Adrenal gland (tissue), 12 donors: ENCODE results near the gene IKZF3. TPM values are rescaled to one million over a fixed set of nuclear protein-coding genes. Genes with fewer than 3 reads are reported as not detected.

ENCODE experiments used
- DNase-seq, 7 donors: peaks; one replicate each; pipeline ENCODE4 v3.0.0-alpha.2; 2019 to 2020
- H3K27ac ChIP-seq, 5 donors: fragments of 200-600 bp; sonication (generic) in 4 of 5; 1 replicate in 3 of 5; 2 replicates in 2 of 5; pipeline versions ENCODE4 v1.5.1 to v1.8.0; 2016 to 2020; ENCODE audit warnings: mild to moderate bottlenecking in 1 of 5
- H3K27me3 ChIP-seq: fragments of 200-600 bp; 2 replicates; pipeline ENCODE4 v1.8.0; 2021
- H3K36me3 ChIP-seq, 2 donors: fragments of 200-600 bp; replicated peaks in 1 of 2; 1 replicate in 1 of 2; 2 replicates in 1 of 2; pipeline versions ENCODE4 v1.5.1 to v1.8.0; 2018 to 2022
- H3K4me1 ChIP-seq, 2 donors: fragments of 200-600 bp; replicated peaks in 1 of 2; 1 replicate in 1 of 2; 2 replicates in 1 of 2; pipeline versions ENCODE4 v1.5.1 to v1.8.0; 2018 to 2021
- H3K4me3 ChIP-seq, 4 donors: fragments of 200-600 bp; sonication (generic) in 3 of 4; one replicate each; pipeline ENCODE4 v1.5.1; 2016 to 2018
- H3K9me3 ChIP-seq, 3 donors: fragments of 200-600 bp; sonication (generic) in 1 of 3; replicated peaks in 1 of 3; 1 replicate in 2 of 3; 2 replicates in 1 of 3; pipeline versions ENCODE4 v1.5.1 to v1.8.0; 2016 to 2021
- POLR2A ChIP-seq, 2 donors: fragments of 450-650 bp; IDR thresholded peaks; one replicate each; pipeline ENCODE4 v1.6.1; 2017; ENCODE audit warnings: antibody characterized with exemption in 2 of 2, mild to moderate bottlenecking in 2 of 2, moderate library complexity in 1 of 2
- WGBS, 4 donors: extraction: QIAGEN DNeasy Blood & Tissue Kit in 2 of 4; methylation state at CpG; one replicate each; pipeline versions ENCODE4 v1.1.5 to v1.1.7; 2013 to 2017; 5-methylcytosine and 5-hydroxymethylcytosine counted together
- intact Hi-C, 2 donors: fragments of 100-400 bp; cut with DNase I; formaldehyde crosslinking; loops; one replicate each; pipeline versions ENCODE4 v1.14.1 to v1.15.0; 2022 to 2023
- polyA plus RNA-seq, 3 donors: library from polyadenylated mRNA; stranded (reverse); fragments of 200-250 nt in 2 of 3; fragments of 350-450 nt in 1 of 3; fragmentation: Illumina TruSeq in 1 of 3; extraction: RNeasy Lipid Tissue Mini Kit (QIAGEN cat#74804) in 1 of 3; gene quantifications; one replicate each; pipeline ENCODE4 v1.2.3, GENCODE V29; 2013 to 2014
- total RNA-seq, 9 donors: library from RNA; depleted of rRNA in 4 of 9; stranded (reverse); fragments of >200 nt in 4 of 9; fragments of 120-200 nt in 1 of 9; fragmentation: NEBNext Ultra II Directional in 1 of 9; extraction: Animal tissue kit (Norgen Biotek cat#: 25700) in 1 of 9; gene quantifications; one replicate each; pipeline versions ENCODE4 v1.1.0 to v1.2.4, GENCODE V29; 2013 to 2023
- TF ChIP-seq, protein P1 (sequence below), 6 experiments: fragments of 450-650 bp in 4 of 6; fragments of 200-600 bp in 2 of 6; sonication (generic) in 1 of 6; IDR thresholded peaks; 1 replicate in 5 of 6; 2 replicates in 1 of 6; pipeline versions ENCODE4 v1.5.1 to v1.8.0; 2016 to 2021; ENCODE audit warnings: antibody characterized with exemption in 6 of 6, mild to moderate bottlenecking in 2 of 6, moderate library complexity in 1 of 6
- donor health status: healthy with polysubstance abuse.
- donor health status: Bipolar disorder and iron deficiency.
- donor health status: DM: yes; HTN: yes; CAD: no.
- donor health status: DM: no; HTN: no; CAD: no.
- donor health status: DM: no; HTN: no; CAD: no.
- donor health status: DM: yes; HTN: yes; CAD: no.

The IKZF3 gene
- total and polyA plus RNA-seq, 12 donors, result 0.06 to 3.6 (median 0.86) TPM

DNA sequence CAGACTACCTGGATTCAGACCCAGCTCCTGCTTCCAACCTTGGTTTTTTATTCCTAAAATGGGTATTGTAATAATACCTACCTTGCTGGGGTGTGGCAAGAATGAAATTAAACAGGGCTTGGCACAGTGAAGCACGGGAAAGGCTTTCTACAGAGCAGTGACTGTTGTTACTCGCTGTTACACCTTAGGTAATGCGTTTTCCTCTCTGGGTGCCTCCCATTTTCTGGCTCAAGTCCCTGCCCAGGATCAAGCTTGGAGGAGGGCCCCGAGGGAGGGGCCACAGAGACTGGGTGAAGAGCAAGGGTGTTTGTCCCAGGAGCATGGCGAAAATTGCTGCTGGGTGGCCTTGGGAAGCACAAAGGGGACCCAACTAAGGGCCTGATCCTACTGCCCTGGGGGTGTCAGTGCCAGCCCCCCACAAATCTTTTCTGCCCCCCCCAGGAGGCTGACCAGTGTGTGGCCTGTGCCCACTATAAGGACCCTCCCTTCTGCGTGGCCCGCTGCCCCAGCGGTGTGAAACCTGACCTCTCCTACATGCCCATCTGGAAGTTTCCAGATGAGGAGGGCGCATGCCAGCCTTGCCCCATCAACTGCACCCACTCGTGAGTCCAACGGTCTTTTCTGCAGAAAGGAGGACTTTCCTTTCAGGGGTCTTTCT lies 147.1 kb downstream of the IKZF3 start:
- no peaks in the 10 kb centered on the region for H3K36me3 ChIP-seq
- TF ChIP-seq, protein P1, sequence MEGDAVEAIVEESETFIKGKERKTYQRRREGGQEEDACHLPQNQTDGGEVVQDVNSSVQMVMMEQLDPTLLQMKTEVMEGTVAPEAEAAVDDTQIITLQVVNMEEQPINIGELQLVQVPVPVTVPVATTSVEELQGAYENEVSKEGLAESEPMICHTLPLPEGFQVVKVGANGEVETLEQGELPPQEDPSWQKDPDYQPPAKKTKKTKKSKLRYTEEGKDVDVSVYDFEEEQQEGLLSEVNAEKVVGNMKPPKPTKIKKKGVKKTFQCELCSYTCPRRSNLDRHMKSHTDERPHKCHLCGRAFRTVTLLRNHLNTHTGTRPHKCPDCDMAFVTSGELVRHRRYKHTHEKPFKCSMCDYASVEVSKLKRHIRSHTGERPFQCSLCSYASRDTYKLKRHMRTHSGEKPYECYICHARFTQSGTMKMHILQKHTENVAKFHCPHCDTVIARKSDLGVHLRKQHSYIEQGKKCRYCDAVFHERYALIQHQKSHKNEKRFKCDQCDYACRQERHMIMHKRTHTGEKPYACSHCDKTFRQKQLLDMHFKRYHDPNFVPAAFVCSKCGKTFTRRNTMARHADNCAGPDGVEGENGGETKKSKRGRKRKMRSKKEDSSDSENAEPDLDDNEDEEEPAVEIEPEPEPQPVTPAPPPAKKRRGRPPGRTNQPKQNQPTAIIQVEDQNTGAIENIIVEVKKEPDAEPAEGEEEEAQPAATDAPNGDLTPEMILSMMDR (IDR thresholded peaks at IDR 0.05), result no peak
- no peak for TF ChIP-seq POLR2A (IDR thresholded peaks at IDR 0.05)
- H3K4me1 ChIP-seq, result no peaks in the 10 kb centered on the region
- intact Hi-C loops, result no loop called here
- H3K27ac ChIP-seq, result no peak overlapping the region
- no peaks in the 10 kb centered on the region for H3K27me3 ChIP-seq
- whole genome bisulfite sequencing, 4 donors, result 85 to 89% (median 88%) methylated on average over 9 to 11 of the region's 11 CpGs
- no peaks in the 10 kb centered on the region for H3K9me3 ChIP-seq
- H3K4me3 ChIP-seq, result no peak overlapping the region
- DNase-seq, result no peak

DNA sequence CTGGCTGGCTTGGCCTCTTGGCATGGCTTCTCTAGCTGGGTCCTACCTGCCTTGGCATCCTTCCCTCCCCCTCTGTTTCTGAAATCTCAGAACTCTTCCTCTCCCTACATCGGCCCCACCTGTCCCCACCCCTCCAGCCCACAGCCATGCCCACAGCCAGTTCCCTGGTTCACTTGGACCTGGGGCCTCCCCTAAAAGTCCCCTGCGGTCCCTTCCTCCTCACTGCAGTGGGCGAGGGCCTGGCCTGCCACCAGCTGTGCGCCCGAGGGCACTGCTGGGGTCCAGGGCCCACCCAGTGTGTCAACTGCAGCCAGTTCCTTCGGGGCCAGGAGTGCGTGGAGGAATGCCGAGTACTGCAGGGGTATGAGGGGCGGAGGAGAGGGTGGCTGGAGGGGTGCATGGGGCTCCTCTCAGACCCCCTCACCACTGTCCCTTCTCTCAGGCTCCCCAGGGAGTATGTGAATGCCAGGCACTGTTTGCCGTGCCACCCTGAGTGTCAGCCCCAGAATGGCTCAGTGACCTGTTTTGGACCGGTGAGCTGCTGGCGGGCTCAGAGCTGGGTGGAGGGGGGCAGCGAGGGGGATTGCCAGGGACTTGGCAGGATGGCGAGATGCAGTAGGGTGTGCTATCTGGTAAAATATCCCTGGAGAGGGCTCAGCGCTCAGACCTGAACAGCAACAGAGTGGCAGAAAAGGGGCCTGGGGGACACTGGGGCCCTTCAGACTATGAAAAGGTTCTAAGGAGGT lies 147.9 kb downstream of the IKZF3 start:
- Histone ChIP-seq H3K4me3 (no peak overlapping the region), H3K27me3 (no peaks in the 10 kb centered on the region), H3K4me1 (no peaks in the 10 kb centered on the region), H3K36me3 (no peaks in the 10 kb centered on the region), H3K27ac (no peak overlapping the region), H3K9me3 (no peaks in the 10 kb centered on the region)
- 82 to 94% (median 92%) methylated on average over 9 to 15 of the region's 15 CpGs for WGBS, 4 donors
- intact Hi-C loops, result no loop called here
- no peak for DNase-seq
- no peak for TF ChIP-seq POLR2A (IDR thresholded peaks at IDR 0.05)
- TF ChIP-seq, protein P1 (IDR thresholded peaks at IDR 0.05), result no peak

DNA sequence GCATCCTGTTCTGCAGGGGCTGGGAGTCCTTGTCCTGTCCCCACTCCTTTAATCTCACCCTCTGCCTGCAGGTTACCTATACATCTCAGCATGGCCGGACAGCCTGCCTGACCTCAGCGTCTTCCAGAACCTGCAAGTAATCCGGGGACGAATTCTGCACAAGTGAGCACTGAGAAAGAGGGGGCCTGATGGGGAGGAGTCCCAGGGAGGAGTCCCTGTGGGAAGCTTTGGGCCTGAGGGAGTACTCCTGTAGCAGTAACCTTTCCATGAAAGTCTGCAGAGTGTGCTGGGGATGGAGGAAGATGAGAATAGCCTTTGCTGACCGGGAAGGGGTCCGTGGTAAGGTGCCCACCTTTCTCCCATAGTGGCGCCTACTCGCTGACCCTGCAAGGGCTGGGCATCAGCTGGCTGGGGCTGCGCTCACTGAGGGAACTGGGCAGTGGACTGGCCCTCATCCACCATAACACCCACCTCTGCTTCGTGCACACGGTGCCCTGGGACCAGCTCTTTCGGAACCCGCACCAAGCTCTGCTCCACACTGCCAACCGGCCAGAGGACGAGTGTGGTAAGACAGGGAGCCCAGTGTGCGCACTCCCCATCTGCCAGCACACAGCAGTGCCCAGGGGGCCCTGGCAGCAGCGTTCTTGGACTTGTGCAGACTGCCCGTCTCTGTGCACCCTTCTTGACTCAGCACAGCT lies 148.6 kb downstream of the IKZF3 start:
- Histone ChIP-seq H3K4me3 (no peak overlapping the region), H3K4me1 (no peaks in the 10 kb centered on the region), H3K27me3 (no peaks in the 10 kb centered on the region), H3K36me3 (no peaks in the 10 kb centered on the region), H3K9me3 (no peaks in the 10 kb centered on the region), H3K27ac (no peak overlapping the region)
- intact Hi-C loops, result no loop called here
- TF ChIP-seq POLR2A (IDR thresholded peaks at IDR 0.05), result no peak
- TF ChIP-seq, protein P1 (IDR thresholded peaks at IDR 0.05), result no peak
- no peak for DNase-seq
- 92 to 96% (median 93%) methylated on average over 5 to 18 of the region's 18 CpGs for WGBS, 4 donors

DNA sequence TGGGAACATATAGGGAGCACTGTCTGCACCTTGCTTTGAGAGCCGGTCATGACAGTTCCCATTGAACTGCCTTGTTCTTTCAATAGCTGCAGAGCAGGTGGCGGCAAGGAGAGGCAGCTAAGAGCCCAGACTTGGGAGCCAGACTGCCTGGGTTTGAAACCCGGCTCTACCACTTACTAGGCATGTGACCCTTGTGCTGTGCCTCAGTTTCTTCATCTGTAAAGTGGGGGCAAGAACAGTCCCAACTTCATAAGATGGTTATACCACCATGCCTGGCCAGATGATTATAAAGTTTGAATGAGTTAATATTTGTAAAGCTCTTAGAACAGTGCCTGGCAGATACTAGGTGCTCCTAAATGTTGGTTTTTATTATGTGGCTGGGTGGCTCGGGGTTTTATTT lies 149.9 kb downstream of the IKZF3 start:
- TF ChIP-seq, protein P1 (IDR thresholded peaks at IDR 0.05), result no peak
- TF ChIP-seq POLR2A (IDR thresholded peaks at IDR 0.05), result no peak

More for the DNA sequence above, 149.9 kb downstream of the IKZF3 start:
- intact Hi-C loops, result no loop called here
- no peak for DNase-seq
- no peak overlapping the region for H3K4me3 ChIP-seq
- no peak overlapping the region for H3K27ac ChIP-seq
- H3K9me3 ChIP-seq, result no peaks in the 10 kb centered on the region
- no peaks in the 10 kb centered on the region for H3K36me3 ChIP-seq
- no peaks in the 10 kb centered on the region for H3K27me3 ChIP-seq
- WGBS, 4 donors, result 92 to 96% (median 92%) methylated on average over 4 of the region's 4 CpGs
- no peaks in the 10 kb centered on the region for H3K4me1 ChIP-seq
